HG03439 (cell line): ENCODE data around the gene ALPK1.
"Not testable (repeated sequence)": the region's sequence is repeated elsewhere in the genome, so short reads cannot be mapped to it uniquely, and the experiment has no call there.

Experiments used
- ATAC-seq: cut with Tn5 transposase; IDR thresholded peaks from one replicate; pipeline ENCODE4 v1.9.1; 2021; ENCODE audit warnings: mild to moderate bottlenecking, moderate library complexity; ENCODE audit not compliant: unreplicated experiment

ALPK1 gene

GRCh38 chr4:112284166-112284565 lies 13.0 kb upstream of the ALPK1 start:
- no peak for ATAC-seq

GRCh38 chr4:112284662-112285411 lies 12.3 kb upstream of the ALPK1 start:
- no peak for ATAC-seq

GRCh38 chr4:112287258-112287989 lies 9.7 kb upstream of the ALPK1 start:
- peak; percentile 21 for ATAC-seq

GRCh38 chr4:112288455-112288854 lies 8.7 kb upstream of the ALPK1 start:
- ATAC-seq = peak; percentile 37

- no peak for ATAC-seq
Measured at GRCh38 chr4:112289407-112290253, 7.5 kb upstream of the ALPK1 start.

GRCh38 chr4:112290341-112290740 lies 6.8 kb upstream of the ALPK1 start:
- ATAC-seq = no peak

- no peak for ATAC-seq
Measured at GRCh38 chr4:112299721-112300120, 2.6 kb downstream of the ALPK1 start.

GRCh38 chr4:112302320-112303274 lies 5.4 kb downstream of the ALPK1 start:
- no peak for ATAC-seq

- not testable (repeated sequence) for ATAC-seq
Measured at GRCh38 chr4:112305477-112305876, 8.3 kb downstream of the ALPK1 start.

- ATAC-seq = not testable (repeated sequence)
Measured at GRCh38 chr4:112309263-112309791, 12.2 kb downstream of the ALPK1 start.

- no peak for ATAC-seq
Measured at GRCh38 chr4:112311516-112311915, 14.3 kb downstream of the ALPK1 start.

GRCh38 chr4:112312610-112313239 lies 15.6 kb downstream of the ALPK1 start:
- peak; percentile 96 for ATAC-seq

GRCh38 chr4:112315446-112315845 lies 18.3 kb downstream of the ALPK1 start:
- no peak for ATAC-seq

GRCh38 chr4:112316360-112316759 lies 19.2 kb downstream of the ALPK1 start:
- no peak for ATAC-seq

GRCh38 chr4:112318239-112319142 lies 21.3 kb downstream of the ALPK1 start:
- peak; percentile 97 for ATAC-seq

- ATAC-seq = peak; percentile 40
Measured at GRCh38 chr4:112321776-112322684, 24.9 kb downstream of the ALPK1 start.

- no peak for ATAC-seq
Measured at GRCh38 chr4:112322866-112323265, 25.7 kb downstream of the ALPK1 start.
